H9 (cell line): Measurements from ENCODE around the gene LPO. TPM values are rescaled to one million over a fixed set of nuclear protein-coding genes. Genes with fewer than 3 reads are reported as not detected.

Source experiments
- DNase-seq: peaks from one replicate; pipeline ENCODE4 v3.0.0-alpha.2; 2017
- H2AFZ ChIP-seq: one replicate; pipeline ENCODE4 v1.6.1; 2013; ENCODE audit warnings: mild to moderate bottlenecking, low read length, control low read depth, moderate library complexity
- H2AK5ac ChIP-seq: 2 replicates; pipeline ENCODE4 v1.6.1; 2013; ENCODE audit warnings: low read length, control low read depth, mixed read lengths; ENCODE audit not compliant: insufficient read length
- H2BK120ac ChIP-seq: one replicate; pipeline ENCODE4 v1.6.1; 2013; ENCODE audit warnings: low read depth, mild to moderate bottlenecking, low read length, control low read depth, inconsistent platforms; ENCODE audit not compliant: poor library complexity, severe bottlenecking
- H2BK12ac ChIP-seq: 2 replicates; pipeline ENCODE4 v1.6.1; 2013; ENCODE audit warnings: low read length, control low read depth, mixed read lengths, low read depth; ENCODE audit not compliant: insufficient read length
- H2BK15ac ChIP-seq: 2 replicates; pipeline ENCODE4 v1.6.1; 2013; ENCODE audit warnings: low read depth, low read length, control low read depth
- H2BK20ac ChIP-seq: one replicate; pipeline ENCODE4 v1.6.1; 2013; ENCODE audit warnings: low read depth, mild to moderate bottlenecking, low read length, control low read depth, inconsistent platforms; ENCODE audit not compliant: poor library complexity, severe bottlenecking
- H2BK5ac ChIP-seq: 2 replicates; pipeline ENCODE4 v1.6.1; 2013; ENCODE audit warnings: low read length, control low read depth, mixed read lengths; ENCODE audit not compliant: insufficient read length
- H3K14ac ChIP-seq: 2 replicates; pipeline ENCODE4 v1.6.1; 2013; ENCODE audit warnings: low read length, control low read depth; ENCODE audit not compliant: insufficient read depth
- H3K18ac ChIP-seq: 2 replicates; pipeline ENCODE4 v1.6.1; 2013; ENCODE audit warnings: low read depth, mild to moderate bottlenecking, mixed read lengths, low read length, control low read depth; ENCODE audit not compliant: insufficient read length
- H3K23ac ChIP-seq: 2 replicates; pipeline ENCODE4 v1.6.1; 2013; ENCODE audit warnings: low read length, control low read depth, mixed read lengths, low read depth; ENCODE audit not compliant: insufficient read length
- H3K23me2 ChIP-seq: 2 replicates; pipeline ENCODE4 v1.6.1; 2013; ENCODE audit warnings: low read depth, mild to moderate bottlenecking, mixed read lengths, low read length, control low read depth; ENCODE audit not compliant: insufficient read length, poor library complexity, severe bottlenecking
- H3K27ac ChIP-seq: 2 replicates; pipeline ENCODE4 v1.5.1; 2013; ENCODE audit warnings: low read length, control low read depth, mixed read lengths, low read depth; ENCODE audit not compliant: insufficient read length
- H3K27me3 ChIP-seq: 2 replicates; pipeline ENCODE4 v1.6.1; 2013; ENCODE audit warnings: low read length, control low read depth, inconsistent platforms; ENCODE audit not compliant: insufficient read depth
- H3K4ac ChIP-seq: 2 replicates; pipeline ENCODE4 v1.6.1; 2013; ENCODE audit warnings: low read depth, mild to moderate bottlenecking, control low read depth, inconsistent platforms, low read length, moderate library complexity
- H3K4me1 ChIP-seq: 2 replicates; pipeline ENCODE4 v1.6.1; 2013; ENCODE audit warnings: low read length, control low read depth, inconsistent platforms; ENCODE audit not compliant: insufficient read depth
- H3K4me2 ChIP-seq: 2 replicates; pipeline ENCODE4 v1.6.1; 2013; ENCODE audit warnings: low read length, control low read depth, mixed read lengths; ENCODE audit not compliant: insufficient read length, insufficient read depth
- H3K56ac ChIP-seq: 2 replicates; pipeline ENCODE4 v1.6.1; 2013; ENCODE audit warnings: low read depth, mild to moderate bottlenecking, mixed read lengths, low read length, control low read depth; ENCODE audit not compliant: insufficient read length
- H3K79me1 ChIP-seq: 2 replicates; pipeline ENCODE4 v1.6.1; 2013; ENCODE audit warnings: low read depth, mild to moderate bottlenecking, moderate library complexity, low read length, control low read depth, inconsistent platforms; ENCODE audit not compliant: insufficient read depth, poor library complexity, severe bottlenecking
- H3K79me2 ChIP-seq: 2 replicates; pipeline ENCODE4 v1.6.1; 2013; ENCODE audit warnings: low read length, control low read depth, inconsistent platforms; ENCODE audit not compliant: insufficient read depth
- H3K9ac ChIP-seq: 2 replicates; pipeline ENCODE4 v1.6.1; 2013; ENCODE audit warnings: low read length, control low read depth, mixed read lengths; ENCODE audit not compliant: insufficient read length; ENCODE audit errors: extremely low read depth
- H3K9me3 ChIP-seq: one replicate; pipeline ENCODE4 v1.6.1; 2013; ENCODE audit warnings: low read depth, low read length, inconsistent platforms; ENCODE audit not compliant: control insufficient read depth
- H3T11ph ChIP-seq: one replicate; pipeline ENCODE4 v1.6.1; 2013; ENCODE audit warnings: mild to moderate bottlenecking, low read length, control low read depth, inconsistent platforms
- H4K20me1 ChIP-seq: one replicate; pipeline ENCODE4 v1.6.1; 2013; ENCODE audit not compliant: control insufficient read depth, insufficient read length, insufficient read depth
- H4K5ac ChIP-seq: 2 replicates; pipeline ENCODE4 v1.6.1; 2013; ENCODE audit warnings: low read depth, mild to moderate bottlenecking, mixed read lengths, low read length, control low read depth; ENCODE audit not compliant: insufficient read length
- H4K8ac ChIP-seq: replicated peaks from 2 replicates; pipeline ENCODE4 v1.6.1; 2013; ENCODE audit warnings: low read length, control low read depth, mixed read lengths, low read depth; ENCODE audit not compliant: insufficient read length
- H4K91ac ChIP-seq: 2 replicates; pipeline ENCODE4 v1.6.1; 2013; ENCODE audit warnings: low read depth, mild to moderate bottlenecking, moderate library complexity, mixed read lengths, low read length, control low read depth; ENCODE audit not compliant: insufficient read length
- H3K27ac Mint-ChIP-seq, 3 experiments: 2 replicates in 2 of 3; 3 replicates in 1 of 3; pipeline ENCODE4 v1.8.0; 2020 to 2021; ENCODE audit warnings: mixed read lengths in 3 of 3, mild to moderate bottlenecking in 1 of 3, moderate library complexity in 1 of 3
- H3K27me3 Mint-ChIP-seq: 2 replicates; pipeline ENCODE4 v1.8.0; 2021; ENCODE audit warnings: low read depth, mild to moderate bottlenecking, moderate library complexity, mixed read lengths
- H3K36me3 Mint-ChIP-seq, 3 experiments: 2 replicates in 2 of 3; 3 replicates in 1 of 3; pipeline ENCODE4 v1.8.0; 2020 to 2021; ENCODE audit warnings: low read depth in 3 of 3, mixed read lengths in 3 of 3; ENCODE audit not compliant: insufficient read depth in 1 of 3
- H3K4me1 Mint-ChIP-seq, 2 experiments: 2 replicates each; pipeline ENCODE4 v1.8.0; 2020; ENCODE audit warnings: mixed read lengths in 2 of 2
- H3K4me3 Mint-ChIP-seq, 2 experiments: 2 replicates in 1 of 2; 3 replicates in 1 of 2; pipeline ENCODE4 v1.8.0; 2020 to 2021; ENCODE audit warnings: mild to moderate bottlenecking in 2 of 2, mixed read lengths in 2 of 2, moderate library complexity in 1 of 2
- H3K9me3 Mint-ChIP-seq, 2 experiments: 2 replicates in 1 of 2; 3 replicates in 1 of 2; pipeline ENCODE4 v1.8.0; 2020; ENCODE audit warnings: mild to moderate bottlenecking in 2 of 2, mixed read lengths in 2 of 2, moderate library complexity in 1 of 2
- CTCF ChIP-seq: fragments of 200-600 bp; sonication (generic); conservative IDR thresholded peaks from 3 replicates; pipeline ENCODE4 v1.8.0; 2021; ENCODE audit warnings: antibody characterized with exemption, mild to moderate bottlenecking
- WGBS: extraction: QIAGEN DNeasy Blood & Tissue Kit; methylation state at CpG from one replicate; pipeline ENCODE4 v1.1.7; 2013; ENCODE audit warnings: missing lambda C conversion rate, low lambda C conversion rate, mixed read lengths; ENCODE audit not compliant: insufficient read length; ENCODE audit errors: extremely low coverage; 5-methylcytosine and 5-hydroxymethylcytosine counted together
- total RNA-seq: library from RNA; stranded (reverse); gene quantifications from 2 replicates; pipeline ENCODE4 v1.2.1, GENCODE V29; 2021

Gene LPO
- total RNA-seq, 1 experiment from 2014 or later: 0.17 TPM

GRCh38 chr17:58309918-58310259, 71.5 kb downstream of the LPO start:
- Histone ChIP-seq H2BK12ac (no peak overlapping the region), H3K4ac (no peak overlapping the region), H3K4me1 (no peaks in the 10 kb centered on the region), H4K20me1 (no peaks in the 10 kb centered on the region), H2BK5ac (no peak overlapping the region), H3K79me1 (no peaks in the 10 kb centered on the region), H2BK15ac (no peak overlapping the region), H3K56ac (no peak overlapping the region), H3K27me3 (no peaks in the 10 kb centered on the region), H2AK5ac (no peak overlapping the region), H3K14ac (no peak overlapping the region), H2AFZ (no peak overlapping the region), H2BK120ac (no peak overlapping the region), H3K23me2 (no peaks in the 10 kb centered on the region), H3K18ac (no peak overlapping the region), H3K27ac (no peak overlapping the region), H3K9me3 (no peaks in the 10 kb centered on the region), H4K91ac (no peak overlapping the region), H3T11ph (no peak overlapping the region), H3K79me2 (no peaks in the 10 kb centered on the region), H2BK20ac (no peak overlapping the region), H4K5ac (no peak overlapping the region), H3K23ac (no peak overlapping the region), H3K4me2 (no peak overlapping the region), H3K9ac (no peak overlapping the region), H4K8ac (no peak overlapping the region)
- H3K27ac Mint-ChIP-seq: no peak overlapping the region
- no CpG with 5 or more reads among the region's 5 CpGs for WGBS
- no peak for DNase-seq
- H3K36me3 Mint-ChIP-seq: no peaks in the 10 kb centered on the region
- TF ChIP-seq CTCF: no peak
- peaks cover 2% of the 10 kb centered on the region; the same call in 1 of the 2 replicates for H3K27me3 Mint-ChIP-seq
- H3K9me3 Mint-ChIP-seq: no peaks in the 10 kb centered on the region
- peaks cover 0 to 20% of the 10 kb centered on the region in 2 experiments; a peak in 2 of 4 replicates for H3K4me1 Mint-ChIP-seq
- H3K4me3 Mint-ChIP-seq: no peak overlapping the region
